Endothelial cell of umbilical vein (primary cell): ENCODE results near the gene PPP2R5D. TPM values are rescaled to one million over a fixed set of nuclear protein-coding genes. Genes with fewer than 3 reads are reported as not detected.

Source experiments
- BruUV-seq: library from RNA; stranded (reverse); fragments of 400-500 nt; replicated peaks from 2 replicates; lab custom pipeline; 2021; lab: Mats Ljungman, UMichigan
- CTCF ChIA-PET: fragments of 300-600, 350-600 bp; sonication (Branson Sonifier 250); formaldehyde crosslinking; loops from one replicate; lab custom pipeline; 2021; ENCODE audit warnings: antibody characterized with exemption, inconsistent platforms; lab: Charles Lee
- POLR2A ChIA-PET: fragments of 300-600, 350-600 bp; sonication (Branson Sonifier 250); formaldehyde crosslinking; loops from one replicate; lab custom pipeline; 2021; ENCODE audit warnings: antibody characterized with exemption, inconsistent platforms; lab: Charles Lee
- DNase-seq: peaks from one replicate; pipeline ENCODE4 v3.0.0-alpha.2; 2011; ENCODE audit warnings: low read depth, low spot score
- FAIRE-seq: peaks from 2 replicates; lab custom pipeline; 2011; peaks lifted over from hg19 to GRCh38; lab: Jason Lieb, UNC
- H2AFZ ChIP-seq: 2 replicates; pipeline ENCODE4 v1.6.0; 2012; ENCODE audit warnings: low read depth, low read length, control low read depth, inconsistent platforms
- H3K27ac ChIP-seq: 2 replicates; pipeline ENCODE4 v1.5.1; 2011; ENCODE audit warnings: low read depth, mild to moderate bottlenecking, control low read depth, low read length, moderate library complexity; ENCODE audit not compliant: insufficient read depth
- H3K27me3 ChIP-seq, 2 experiments: 2 replicates each; pipeline versions ENCODE4 v1.6.0 to v1.6.1; 2011; ENCODE audit warnings: low read length in 2 of 2, mixed read lengths in 1 of 2; ENCODE audit not compliant: control insufficient read depth in 2 of 2, insufficient read depth in 2 of 2
- H3K36me3 ChIP-seq, 2 experiments: 2 replicates in 1 of 2; 3 replicates in 1 of 2; pipeline ENCODE4 v1.5.1; 2011; ENCODE audit warnings: low read length in 2 of 2, mild to moderate bottlenecking in 1 of 2, moderate library complexity in 1 of 2; ENCODE audit not compliant: control insufficient read depth in 2 of 2, insufficient read depth in 2 of 2; ENCODE audit errors: extremely low read depth in 1 of 2
- H3K4me1 ChIP-seq: 3 replicates; pipeline ENCODE4 v1.5.1; 2011; ENCODE audit warnings: mild to moderate bottlenecking, low read length; ENCODE audit not compliant: control insufficient read depth, insufficient read depth; ENCODE audit errors: extremely low read depth
- H3K4me2 ChIP-seq: 2 replicates; pipeline ENCODE4 v1.6.1; 2011; ENCODE audit warnings: low read length, control low read depth, mixed read lengths; ENCODE audit not compliant: insufficient read depth
- H3K4me3 ChIP-seq, 3 experiments: fragments of 200-600 bp in 1 of 3; sonication (generic), shearing (Covaris generic) in 1 of 3; replicated peaks in 1 of 3; 2 replicates each; pipeline ENCODE4 v1.5.1; 2011 to 2016; ENCODE audit warnings: control low read depth in 3 of 3, low read length in 3 of 3, mild to moderate bottlenecking in 2 of 3, inconsistent platforms in 1 of 3, low read depth in 1 of 3, moderate library complexity in 1 of 3; ENCODE audit not compliant: insufficient read depth in 1 of 3
- H3K79me2 ChIP-seq: 2 replicates; pipeline ENCODE4 v1.6.0; 2012; ENCODE audit warnings: low read length, inconsistent platforms; ENCODE audit not compliant: control insufficient read depth, insufficient read depth
- H3K9ac ChIP-seq: replicated peaks from 2 replicates; pipeline ENCODE3; 2011; ENCODE audit warnings: low read length, control low read depth; ENCODE audit not compliant: insufficient read depth; ENCODE audit errors: extremely low read depth
- H3K9me1 ChIP-seq: replicated peaks from 3 replicates; pipeline ENCODE4 v1.6.0; 2011; ENCODE audit warnings: mild to moderate bottlenecking, low read length; ENCODE audit not compliant: control insufficient read depth, insufficient read depth; ENCODE audit errors: extremely low read depth
- H3K9me3 ChIP-seq: replicated peaks from 2 replicates; pipeline ENCODE4 v1.5.1; 2012; ENCODE audit warnings: low read length, inconsistent platforms; ENCODE audit not compliant: control insufficient read depth, insufficient read depth
- H4K20me1 ChIP-seq: replicated peaks from 2 replicates; pipeline ENCODE3; 2011; ENCODE audit warnings: mild to moderate bottlenecking, low read length; ENCODE audit not compliant: control insufficient read depth, insufficient read depth; ENCODE audit errors: extremely low read depth
- EZH2 ChIP-seq: IDR thresholded peaks from 2 replicates; pipeline ENCODE4 v1.6.1; 2012; ENCODE audit warnings: borderline replicate concordance, low read depth, mild to moderate bottlenecking, moderate library complexity, low read length, inconsistent platforms; ENCODE audit not compliant: severe bottlenecking
- FOS ChIP-seq: IDR thresholded peaks from 2 replicates; pipeline ENCODE4 v1.6.1; 2011; ENCODE audit warnings: mild to moderate bottlenecking, low read length, moderate library complexity, borderline replicate concordance; ENCODE audit not compliant: insufficient read depth
- GATA2 ChIP-seq: IDR thresholded peaks from 2 replicates; pipeline ENCODE4 v1.7.0; 2011; ENCODE audit warnings: low read depth, mild to moderate bottlenecking, moderate library complexity, mixed read lengths, low read length; ENCODE audit not compliant: insufficient read length, insufficient read depth
- JUN ChIP-seq: IDR thresholded peaks from 2 replicates; pipeline ENCODE4 v1.6.1; 2011; ENCODE audit warnings: borderline replicate concordance, low read depth; ENCODE audit not compliant: insufficient read length, insufficient read depth
- MYC ChIP-seq: IDR thresholded peaks from one replicate; pipeline ENCODE4 v1.6.1; 2011; ENCODE audit warnings: mild to moderate bottlenecking, low read depth, low read length
- POLR2A ChIP-seq: IDR thresholded peaks from 2 replicates; pipeline ENCODE4 v1.6.1; 2012; ENCODE audit warnings: low read depth, mild to moderate bottlenecking, control low read depth, low read length
- POLR2AphosphoS5 ChIP-seq: IDR thresholded peaks from 2 replicates; pipeline ENCODE4 v1.6.1; 2012; ENCODE audit warnings: low read depth, mild to moderate bottlenecking, control low read depth, low read length, moderate library complexity; ENCODE audit not compliant: insufficient read depth
- dilution Hi-C: fragments of 300-500 bp; cut with MboI; formaldehyde crosslinking; loops from one replicate; pipeline ENCODE4 v1.15.0; 2019; ENCODE audit warnings: low sequenced_read_pairs; ENCODE audit not compliant: extremely low pct_ligation_motif_present
- intact Hi-C: fragments of 100-400 bp; cut with micrococcal nuclease; formaldehyde crosslinking; loops from one replicate; pipeline ENCODE4 v1.10.0; 2022
- polyA plus RNA-seq, 4 experiments: library from polyadenylated mRNA; depleted of rRNA in 3 of 4; stranded (reverse) in 3 of 4; unstranded in 1 of 4; fragments of >200 nt; gene quantifications; 2 replicates each; pipeline versions ENCODE4 v1.2.1 to v1.2.3, GENCODE V29; 2011 to 2012; ENCODE audit warnings: missing spikeins in 1 of 4
- total RNA-seq: library from RNA; stranded (reverse); gene quantifications from 2 replicates; pipeline ENCODE4 v1.2.3, GENCODE V29; 2021
- TF ChIP-seq, protein P1 (sequence below): IDR thresholded peaks from 2 replicates; pipeline ENCODE4 v1.6.1; 2011; ENCODE audit not compliant: insufficient read depth, insufficient read length
- TF ChIP-seq, protein P2 (sequence below), 2 donors: IDR thresholded peaks; 1 replicate in 1 of 2; 2 replicates in 1 of 2; pipeline ENCODE4 v1.5.1; 2011; ENCODE audit warnings: low read length in 2 of 2, mild to moderate bottlenecking in 2 of 2, moderate library complexity in 2 of 2, control low read depth in 1 of 2, inconsistent platforms in 1 of 2, low read depth in 1 of 2; ENCODE audit not compliant: insufficient read depth in 1 of 2; ENCODE audit errors: extremely low read depth in 1 of 2

PPP2R5D gene
- total and polyA plus RNA-seq, 2 donors (not counting 3 experiments of a cell fraction or from before 2014, with no cell fraction given): 45.5 to 60.2 TPM

DNA sequence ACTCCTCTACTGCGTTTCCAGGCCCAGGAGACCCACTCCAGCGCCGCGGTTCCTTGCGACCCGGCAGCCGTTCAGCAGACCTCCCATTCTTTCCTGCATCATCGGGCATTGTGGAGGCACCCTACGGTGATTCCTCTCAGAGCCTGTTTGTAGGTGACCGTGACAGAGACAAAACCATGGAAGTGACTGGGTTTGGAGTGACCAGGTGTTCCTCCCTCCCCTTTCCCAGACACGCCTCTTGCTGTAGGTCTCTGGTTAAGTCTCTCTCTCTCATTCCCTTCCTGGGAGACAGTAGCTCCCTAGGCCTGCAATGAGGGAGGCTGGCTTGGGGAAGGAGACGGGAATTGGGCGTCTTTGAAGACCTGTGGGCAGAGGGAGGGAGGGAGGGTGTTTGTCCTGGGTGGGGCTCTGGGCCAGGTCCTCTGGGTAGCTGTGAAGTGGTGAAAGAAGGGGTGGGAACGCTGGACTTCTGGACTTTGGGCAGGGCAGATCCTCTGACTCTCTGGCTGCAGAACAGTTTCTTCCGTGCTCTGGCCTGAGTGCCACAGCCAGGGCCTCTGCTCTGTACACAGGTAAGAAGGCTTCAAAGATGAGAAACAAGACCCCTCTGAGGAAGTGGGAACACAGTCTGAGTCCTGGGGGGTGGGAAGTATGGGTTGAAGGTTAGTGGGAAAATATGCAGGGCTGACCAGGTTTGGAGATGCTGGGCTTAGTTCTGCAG lies 75.8 kb downstream of the PPP2R5D start:
- Histone ChIP-seq H3K79me2 (peaks cover 12% of the 10 kb centered on the region), H2AFZ (peak overlapping the region; percentile 94), H3K27ac (peak overlapping the region; percentile 91), H3K4me3 (peak overlapping the region; percentile 68 to 96 (median 94)), H3K9me1 (no peaks in the 10 kb centered on the region), H3K9me3 (no peaks in the 10 kb centered on the region), H3K27me3 (no peaks in the 10 kb centered on the region), H3K9ac (peak overlapping the region; percentile 69), H3K36me3 (no peaks in the 10 kb centered on the region), H4K20me1 (no peaks in the 10 kb centered on the region), H3K4me1 (peaks cover 15% of the 10 kb centered on the region), H3K4me2 (peak overlapping the region; percentile 92)
- TF ChIP-seq JUN (no peak), EZH2 (no peak)
- TF ChIP-seq, protein P1, sequence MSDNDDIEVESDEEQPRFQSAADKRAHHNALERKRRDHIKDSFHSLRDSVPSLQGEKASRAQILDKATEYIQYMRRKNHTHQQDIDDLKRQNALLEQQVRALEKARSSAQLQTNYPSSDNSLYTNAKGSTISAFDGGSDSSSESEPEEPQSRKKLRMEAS: no peak
- intact Hi-C loops: no loop called here
- ChIA-PET POLR2A (interaction anchor here (1.1 to 1.5 kb wide), 2 partner anchors 46 to 76 kb away, joined by 3 to 9 read pairs; partner anchors contain the start of genes KLHDC3, MEA1 and PPP2R5D), CTCF (interaction anchor here (0.6 to 1.8 kb wide), 6 partner anchors 17 to 110 kb away, joined by 3 to 8 read pairs (median 4); partner anchors contain the start of gene PEX6)
- dilution Hi-C loops: no loop called here
- DNase-seq: no peak
- FAIRE-seq: no peak
- no TSS peak for BruUV-seq

DNA sequence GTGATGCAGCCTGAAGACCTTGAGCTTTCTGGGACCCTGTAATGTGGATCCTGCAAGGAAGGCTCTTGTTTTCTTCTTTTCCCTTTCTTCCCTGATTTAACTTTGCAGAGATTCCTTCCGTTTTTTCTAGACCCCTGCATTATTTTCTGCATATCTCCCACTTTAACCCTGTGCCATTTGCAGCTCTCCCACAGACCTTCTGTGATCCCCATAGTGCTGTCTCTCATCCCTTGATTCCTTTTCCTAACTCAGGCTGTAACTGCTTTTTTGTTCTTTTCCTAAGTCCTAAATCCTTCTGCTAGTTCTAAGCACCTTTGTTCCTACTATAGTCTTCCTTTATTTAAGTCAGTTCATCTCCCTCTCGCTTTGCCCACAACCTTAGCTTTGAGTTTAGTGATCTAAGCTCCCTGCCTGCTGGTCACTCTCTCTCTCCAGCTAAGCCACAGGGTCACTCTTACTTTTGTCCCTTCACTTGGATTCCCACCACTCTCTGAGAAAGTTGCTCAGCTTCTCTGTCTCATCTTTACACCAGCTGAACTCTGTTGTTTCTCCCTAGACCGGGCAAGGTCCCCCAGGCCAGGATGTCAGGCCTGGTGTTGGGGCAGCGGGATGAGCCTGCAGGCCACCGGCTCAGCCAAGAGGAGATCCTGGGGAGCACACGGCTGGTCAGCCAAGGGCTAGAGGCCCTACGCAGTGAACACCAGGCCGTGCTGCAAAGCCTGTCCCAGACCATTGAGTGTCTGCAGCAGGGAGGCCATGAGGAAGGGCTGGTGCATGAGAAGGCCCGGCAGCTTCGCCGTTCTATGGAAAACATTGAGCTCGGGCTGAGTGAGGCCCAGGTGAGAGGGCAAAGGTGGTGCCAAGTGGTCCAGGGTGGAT lies 76.6 kb downstream of the PPP2R5D start:
- H3K9ac ChIP-seq: no peak overlapping the region
- no peak overlapping the region for H2AFZ ChIP-seq
- POLR2A ChIA-PET: no interaction called here
- no peak overlapping the region for H3K4me2 ChIP-seq
- H3K4me1 ChIP-seq: peaks cover 15% of the 10 kb centered on the region
- no peak for FAIRE-seq
- no peak overlapping the region for H3K4me3 ChIP-seq
- H3K27me3 ChIP-seq: no peaks in the 10 kb centered on the region
- H3K36me3 ChIP-seq: peaks cover 0 to 4% of the 10 kb centered on the region in 2 experiments
- H3K9me3 ChIP-seq: no peaks in the 10 kb centered on the region
- H3K9me1 ChIP-seq: no peaks in the 10 kb centered on the region
- intact Hi-C loops (no loop called here), dilution Hi-C loops (no loop called here)
- TF ChIP-seq, protein P2, sequence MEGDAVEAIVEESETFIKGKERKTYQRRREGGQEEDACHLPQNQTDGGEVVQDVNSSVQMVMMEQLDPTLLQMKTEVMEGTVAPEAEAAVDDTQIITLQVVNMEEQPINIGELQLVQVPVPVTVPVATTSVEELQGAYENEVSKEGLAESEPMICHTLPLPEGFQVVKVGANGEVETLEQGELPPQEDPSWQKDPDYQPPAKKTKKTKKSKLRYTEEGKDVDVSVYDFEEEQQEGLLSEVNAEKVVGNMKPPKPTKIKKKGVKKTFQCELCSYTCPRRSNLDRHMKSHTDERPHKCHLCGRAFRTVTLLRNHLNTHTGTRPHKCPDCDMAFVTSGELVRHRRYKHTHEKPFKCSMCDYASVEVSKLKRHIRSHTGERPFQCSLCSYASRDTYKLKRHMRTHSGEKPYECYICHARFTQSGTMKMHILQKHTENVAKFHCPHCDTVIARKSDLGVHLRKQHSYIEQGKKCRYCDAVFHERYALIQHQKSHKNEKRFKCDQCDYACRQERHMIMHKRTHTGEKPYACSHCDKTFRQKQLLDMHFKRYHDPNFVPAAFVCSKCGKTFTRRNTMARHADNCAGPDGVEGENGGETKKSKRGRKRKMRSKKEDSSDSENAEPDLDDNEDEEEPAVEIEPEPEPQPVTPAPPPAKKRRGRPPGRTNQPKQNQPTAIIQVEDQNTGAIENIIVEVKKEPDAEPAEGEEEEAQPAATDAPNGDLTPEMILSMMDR (IDR thresholded peaks at IDR 0.05; ENCODE audit: extremely low read depth in 1 of 2, insufficient read depth in 1 of 2, low read depth in 1 of 2, low read length in 2 of 2): no peak
- no peak for TF ChIP-seq FOS
- TF ChIP-seq EZH2: no peak
- TF ChIP-seq GATA2: no peak
- no peak for TF ChIP-seq POLR2A
- TF ChIP-seq MYC: no peak
- no peak for TF ChIP-seq POLR2AphosphoS5
- TF ChIP-seq, protein P1: no peak
- no peak for TF ChIP-seq JUN
- DNase-seq: no peak
- H4K20me1 ChIP-seq: no peaks in the 10 kb centered on the region
- peaks cover 12% of the 10 kb centered on the region for H3K79me2 ChIP-seq
- BruUV-seq: no TSS peak
- CTCF ChIA-PET: interaction anchor here (1.0 to 1.8 kb wide), 3 partner anchors 69 to 109 kb away, joined by 3 to 7 read pairs (median 4); no protein-coding TSS in a partner anchor
- no peak overlapping the region for H3K27ac ChIP-seq
